Hepatocyte (in vitro differentiated cells): Measurements from ENCODE around the gene PHTF1. TPM values are rescaled to one million over a fixed set of nuclear protein-coding genes. Genes with fewer than 3 reads are reported as not detected.

Experiments used
- DNase-seq: peaks from one replicate; pipeline ENCODE4 v3.0.0-alpha.2; 2016; ENCODE audit warnings: low spot score
- H2AFZ ChIP-seq: fragments of 200-600 bp; sonication (generic); 2 replicates; pipeline ENCODE4 v1.6.0; 2016; ENCODE audit warnings: antibody characterized with exemption, mild to moderate bottlenecking
- H3K27ac ChIP-seq: fragments of 200-600 bp; sonication (generic); 2 replicates; pipeline ENCODE4 v1.5.1; 2016; ENCODE audit warnings: mild to moderate bottlenecking
- H3K27me3 ChIP-seq: fragments of 200-600 bp; sonication (generic); 2 replicates; pipeline ENCODE4 v1.6.1; 2016
- H3K36me3 ChIP-seq: fragments of 200-600 bp; sonication (generic); replicated peaks from 2 replicates; pipeline ENCODE4 v1.5.1; 2016; ENCODE audit warnings: low read depth; ENCODE audit not compliant: insufficient read depth
- H3K4me1 ChIP-seq: fragments of 200-600 bp; sonication (generic); 2 replicates; pipeline ENCODE4 v1.5.1; 2016; ENCODE audit warnings: mild to moderate bottlenecking, moderate library complexity; ENCODE audit not compliant: insufficient read depth
- H3K4me2 ChIP-seq: fragments of 200-600 bp; sonication (generic); 2 replicates; pipeline ENCODE4 v1.6.0; 2016
- H3K4me3 ChIP-seq: fragments of 200-600 bp; sonication (generic); 2 replicates; pipeline ENCODE4 v1.5.1; 2016; ENCODE audit warnings: mild to moderate bottlenecking
- H3K79me2 ChIP-seq: fragments of 200-600 bp; sonication (generic); 2 replicates; pipeline ENCODE4 v1.6.0; 2017; ENCODE audit warnings: mild to moderate bottlenecking
- H3K9me2 ChIP-seq: fragments of 200-600 bp; sonication (generic); replicated peaks from 2 replicates; pipeline ENCODE4 v1.6.0; 2017; ENCODE audit warnings: mild to moderate bottlenecking; ENCODE audit not compliant: insufficient read depth
- H3K9me3 ChIP-seq: fragments of 200-600 bp; sonication (generic); 2 replicates; pipeline ENCODE4 v1.5.1; 2016; ENCODE audit warnings: low read depth, mild to moderate bottlenecking
- H4K20me1 ChIP-seq: fragments of 200-600 bp; sonication (generic); 2 replicates; pipeline ENCODE4 v1.6.0; 2016; ENCODE audit warnings: mild to moderate bottlenecking; ENCODE audit not compliant: insufficient read depth, poor library complexity, severe bottlenecking
- EZH2 ChIP-seq: fragments of 200-600 bp; sonication (generic); IDR thresholded peaks from 2 replicates; pipeline ENCODE4 v1.6.1; 2016; ENCODE audit warnings: antibody characterized with exemption, mild to moderate bottlenecking, borderline replicate concordance
- EZH2phosphoT487 ChIP-seq: fragments of 200-600 bp; sonication (generic); IDR thresholded peaks from one replicate; pipeline ENCODE4 v1.6.1; 2018; ENCODE audit warnings: antibody characterized with exemption, mild to moderate bottlenecking, low read depth, moderate library complexity; ENCODE audit not compliant: unreplicated experiment, severe bottlenecking
- WGBS: methylation state at CpG from one replicate; pipeline ENCODE4 v1.1.6; 2016; ENCODE audit warnings: low lambda C conversion rate; ENCODE audit errors: missing lambda C conversion rate; 5-methylcytosine and 5-hydroxymethylcytosine counted together
- polyA plus RNA-seq: library from polyadenylated mRNA; unstranded; fragments of >200 nt; fragmentation: Nextera tagmentation; extraction: Ambion mirVana; gene quantifications from 2 replicates; pipeline ENCODE4 v1.2.1, GENCODE V29; 2016
- total RNA-seq: library from RNA; depleted of rRNA; stranded (reverse); fragments of >200 nt; gene quantifications from 2 replicates; pipeline ENCODE4 v1.2.3, GENCODE V29; 2014
- TF ChIP-seq, protein P1 (sequence below): fragments of 200-600 bp; sonication (generic); IDR thresholded peaks from 2 replicates; pipeline ENCODE4 v1.5.1; 2016; ENCODE audit warnings: antibody characterized with exemption, mild to moderate bottlenecking; ENCODE audit not compliant: poor library complexity

The PHTF1 gene
- 19.6 and 27.6 TPM in 2 replicates for total RNA-seq
- polyA plus RNA-seq, result 19.4 and 22.9 TPM in 2 replicates

DNA sequence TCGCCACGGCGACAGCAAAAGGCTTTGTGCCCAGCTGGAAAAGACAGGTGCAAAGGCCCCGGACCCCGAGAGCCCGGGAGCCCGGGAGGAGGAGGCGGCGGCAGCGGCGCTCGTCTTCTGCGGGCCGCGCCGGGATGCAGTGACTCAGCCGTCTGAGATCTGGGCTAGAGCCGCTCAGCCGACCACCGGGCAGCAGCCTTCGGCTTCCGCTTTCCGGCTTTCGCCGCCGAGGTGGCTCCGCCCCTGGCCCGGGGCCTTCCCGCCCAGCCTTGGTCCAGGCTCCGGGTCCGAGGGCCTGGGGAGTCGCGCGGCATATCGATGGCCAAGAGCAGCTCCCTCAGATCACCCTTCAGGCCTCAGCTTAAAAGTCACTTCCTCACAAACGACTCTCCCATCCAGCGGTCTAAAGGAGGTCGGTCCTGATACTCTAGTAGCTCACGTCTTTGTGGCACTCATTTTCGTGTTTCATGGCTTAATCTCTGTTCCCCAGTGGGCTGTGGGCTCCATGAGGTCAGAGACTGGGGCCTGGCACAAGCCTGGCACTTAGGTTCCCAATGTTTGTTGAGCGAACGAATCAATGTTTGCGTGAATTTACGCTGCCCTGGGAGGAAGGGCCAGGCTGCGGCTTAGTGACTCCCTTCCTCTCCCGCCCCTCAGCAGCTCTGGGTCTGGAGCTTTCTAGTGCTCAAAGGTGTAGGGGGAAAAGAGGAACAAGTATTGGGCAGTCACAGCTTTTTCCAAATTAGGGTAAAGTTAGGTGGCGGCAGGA is at the start of gene PHTF1:
Gene PHTF1 (minus strand): TSS at position 154 of the 769 bp plus-strand sequence. CDS start 783 bp downstream, outside the sequence.
- peak within 1 kb of the TSS; percentile 93 for H3K27ac ChIP-seq

DNA sequence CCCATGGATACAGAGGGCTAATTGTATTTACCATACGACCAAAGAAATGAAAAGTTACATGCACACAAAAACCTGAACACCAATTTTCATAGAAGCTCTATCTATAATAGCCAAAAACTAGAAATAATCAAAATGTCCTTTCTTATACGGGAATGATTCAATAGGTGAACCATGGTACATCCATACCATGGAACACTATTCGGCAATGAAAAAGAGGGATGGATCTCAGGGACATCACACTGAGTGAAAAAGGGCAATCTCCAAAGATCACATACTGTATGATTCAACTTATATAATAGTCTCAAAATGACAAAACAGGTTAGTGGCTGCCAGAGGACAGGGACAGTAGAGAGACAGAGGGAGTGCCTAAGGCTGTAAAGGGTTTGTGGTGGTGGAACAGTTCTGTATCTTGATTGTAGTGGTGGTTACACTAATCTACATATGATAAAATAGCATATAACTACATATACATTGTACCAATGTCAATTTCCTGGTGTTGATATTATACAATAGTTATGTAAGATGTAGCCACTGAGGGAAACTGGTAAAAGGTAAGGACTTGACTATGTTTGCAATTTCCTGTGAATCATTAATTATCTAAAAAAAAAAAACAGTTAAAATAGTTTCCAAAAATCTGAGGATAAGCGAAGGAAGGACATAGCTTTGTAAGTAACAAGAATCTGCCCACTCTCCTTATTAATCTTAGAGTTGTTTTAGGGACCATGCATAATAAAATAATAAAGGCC is 49.3 kb upstream of the PHTF1 start:
- H3K4me3 ChIP-seq, result no peak overlapping the region
- peaks cover 79% of the 10 kb centered on the region for H3K79me2 ChIP-seq
- DNase-seq, result no peak
- peak overlapping the region; percentile 86 for H3K27ac ChIP-seq
- H3K9me2 ChIP-seq, result no peaks in the 10 kb centered on the region
- H3K36me3 ChIP-seq, result no peaks in the 10 kb centered on the region
- peaks cover 20% of the 10 kb centered on the region for H3K4me1 ChIP-seq
- no peaks in the 10 kb centered on the region for H3K9me3 ChIP-seq
- no peaks in the 10 kb centered on the region for H3K27me3 ChIP-seq
- H2AFZ ChIP-seq, result no peak overlapping the region
- TF ChIP-seq EZH2, result no peak
- TF ChIP-seq EZH2phosphoT487, result no peak
- TF ChIP-seq, protein P1, sequence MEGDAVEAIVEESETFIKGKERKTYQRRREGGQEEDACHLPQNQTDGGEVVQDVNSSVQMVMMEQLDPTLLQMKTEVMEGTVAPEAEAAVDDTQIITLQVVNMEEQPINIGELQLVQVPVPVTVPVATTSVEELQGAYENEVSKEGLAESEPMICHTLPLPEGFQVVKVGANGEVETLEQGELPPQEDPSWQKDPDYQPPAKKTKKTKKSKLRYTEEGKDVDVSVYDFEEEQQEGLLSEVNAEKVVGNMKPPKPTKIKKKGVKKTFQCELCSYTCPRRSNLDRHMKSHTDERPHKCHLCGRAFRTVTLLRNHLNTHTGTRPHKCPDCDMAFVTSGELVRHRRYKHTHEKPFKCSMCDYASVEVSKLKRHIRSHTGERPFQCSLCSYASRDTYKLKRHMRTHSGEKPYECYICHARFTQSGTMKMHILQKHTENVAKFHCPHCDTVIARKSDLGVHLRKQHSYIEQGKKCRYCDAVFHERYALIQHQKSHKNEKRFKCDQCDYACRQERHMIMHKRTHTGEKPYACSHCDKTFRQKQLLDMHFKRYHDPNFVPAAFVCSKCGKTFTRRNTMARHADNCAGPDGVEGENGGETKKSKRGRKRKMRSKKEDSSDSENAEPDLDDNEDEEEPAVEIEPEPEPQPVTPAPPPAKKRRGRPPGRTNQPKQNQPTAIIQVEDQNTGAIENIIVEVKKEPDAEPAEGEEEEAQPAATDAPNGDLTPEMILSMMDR, result no peak
- H4K20me1 ChIP-seq, result peaks cover 7% of the 10 kb centered on the region
- H3K4me2 ChIP-seq, result peak overlapping the region; percentile 81
- WGBS, result 93% methylated on average over 4 of the region's 4 CpGs

More for the DNA sequence above, at the start of gene PHTF1:
- H3K4me3 ChIP-seq, result peak within 1 kb of the TSS; percentile 85
- H3K4me1 ChIP-seq, result peaks cover 7% of the 10 kb centered on the region
- peak within 1 kb of the TSS; percentile 86 for H2AFZ ChIP-seq
- H3K27me3 ChIP-seq, result no peaks in the 10 kb centered on the region
- no peaks in the 10 kb centered on the region for H3K9me2 ChIP-seq
- WGBS, result 1% methylated on average over 46 of the region's 47 CpGs
- DNase-seq, result peak; percentile 87
- no peaks in the 10 kb centered on the region for H3K9me3 ChIP-seq
- peak within 1 kb of the TSS; percentile 78 for H3K4me2 ChIP-seq
- no peaks in the 10 kb centered on the region for H3K36me3 ChIP-seq
- TF ChIP-seq EZH2, result no peak
- no peak for TF ChIP-seq EZH2phosphoT487
- TF ChIP-seq, protein P1, result no peak
- H4K20me1 ChIP-seq, result peaks cover 4% of the 10 kb centered on the region
- peaks cover 29% of the 10 kb centered on the region for H3K79me2 ChIP-seq

DNA sequence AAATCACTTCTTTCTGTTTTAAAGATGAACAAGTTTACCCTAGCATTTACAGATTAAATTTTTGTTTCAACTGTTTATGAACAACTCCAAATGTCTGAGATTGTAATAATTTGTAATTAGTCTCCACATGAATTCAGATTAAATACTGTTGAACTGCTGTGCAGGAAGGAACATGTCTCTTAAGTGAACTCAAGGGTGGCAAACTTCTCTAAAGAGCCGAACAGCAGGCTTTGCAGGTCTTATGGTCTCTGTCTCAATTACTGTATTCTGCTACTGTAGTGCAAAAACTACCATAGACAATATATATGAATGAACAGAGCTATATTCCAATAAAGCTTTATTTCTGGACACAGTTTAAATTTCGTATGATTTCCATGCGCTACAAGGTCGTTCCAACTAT is 46.4 kb upstream of the PHTF1 start:
- H4K20me1 ChIP-seq, result peaks cover 13% of the 10 kb centered on the region
- H3K9me2 ChIP-seq, result no peaks in the 10 kb centered on the region
- WGBS, result 94% methylated on average over 4 of the region's 4 CpGs
- TF ChIP-seq, protein P1, result no peak
- no peak for TF ChIP-seq EZH2phosphoT487
- TF ChIP-seq EZH2, result no peak
- H2AFZ ChIP-seq, result no peak overlapping the region
- H3K4me3 ChIP-seq, result no peak overlapping the region
- H3K4me1 ChIP-seq, result peaks cover 23% of the 10 kb centered on the region
- H3K4me2 ChIP-seq, result no peak overlapping the region
- peaks cover 97% of the 10 kb centered on the region for H3K79me2 ChIP-seq
- H3K36me3 ChIP-seq, result no peaks in the 10 kb centered on the region
- no peak for DNase-seq
- no peaks in the 10 kb centered on the region for H3K27me3 ChIP-seq
- no peaks in the 10 kb centered on the region for H3K9me3 ChIP-seq
- peak overlapping the region; percentile 74 for H3K27ac ChIP-seq
